Measurements from ENCODE around the gene PRRG4. TPM values are rescaled to one million over a fixed set of nuclear protein-coding genes. Genes with fewer than 3 reads are reported as not detected.

Gene PRRG4
- total and polyA plus RNA-seq, 2 of the 4 experiments (the other 2 are of a cell fraction) = not detected

GRCh38 chr11:32820497-32820896 is 9.2 kb upstream of the PRRG4 start:
- H2BK120ac ChIP-seq (ENCODE audit: low read depth, low read length) = no peak overlapping the region
- H3K79me1 ChIP-seq (ENCODE audit: low read depth in 1 of 2, low read length in 2 of 2) = no peaks in the 10 kb centered on the region
- no peak overlapping the region for H2BK15ac ChIP-seq (ENCODE audit: low read depth, low read length)
- ChIA-PET POLR2A (ENCODE audit: unreplicated experiment) (no interaction called here), CTCF (interaction anchor here (1.4 kb wide), 1 partner anchor 12 kb away, joined by 5 read pairs; no protein-coding TSS in a partner anchor)
- H3K36me3 ChIP-seq (ENCODE audit: control insufficient read depth, insufficient read depth, low read length) = no peaks in the 10 kb centered on the region
- H2BK20ac ChIP-seq (ENCODE audit: low read depth, low read length) = no peak overlapping the region
- no TSS peak for BruUV-seq (replicated peaks)
- H3K27ac ChIP-seq (ENCODE audit: insufficient read depth, low read length) = no peak overlapping the region
- H3K27me3 ChIP-seq (ENCODE audit: control insufficient read depth, insufficient read depth, low read length) = peaks cover 3% of the 10 kb centered on the region; the same call in 1 of the 2 replicates
- no peak overlapping the region for H3K14ac ChIP-seq (replicated peaks; ENCODE audit: low read depth, low read length)
- H3K4me1 ChIP-seq (ENCODE audit: control insufficient read depth, insufficient read depth, low read length) = no peaks in the 10 kb centered on the region
- H3K9ac ChIP-seq (ENCODE audit: low read depth, low read length) = no peak overlapping the region
- H3K56ac ChIP-seq (ENCODE audit: extremely low read depth, insufficient read depth, low read length) = no peak overlapping the region
- no peak overlapping the region for H4K5ac ChIP-seq (ENCODE audit: low read depth, low read length)
- no peak overlapping the region for H3K4me2 ChIP-seq (ENCODE audit: low read depth, low read length)
- no peaks in the 10 kb centered on the region for H3K9me1 ChIP-seq (ENCODE audit: insufficient read depth, low read length)
- no peak overlapping the region for H3K4me3 ChIP-seq (ENCODE audit: insufficient read depth, low read depth, low read length)
- ATAC-seq (ENCODE audit: low read depth) (no peak), DNase-seq (no peak)
- no peak overlapping the region for H4K91ac ChIP-seq (ENCODE audit: insufficient read depth, low read depth, low read length)
- no peak overlapping the region for H2AK9ac ChIP-seq (replicated peaks; ENCODE audit: low read depth, low read length, poor library complexity)
- H4K20me1 ChIP-seq (ENCODE audit: insufficient read depth, low read length) = no peaks in the 10 kb centered on the region
- H2BK5ac ChIP-seq (ENCODE audit: low read depth, low read length, poor library complexity, severe bottlenecking) = no peak overlapping the region
- no peaks in the 10 kb centered on the region for H3K9me3 ChIP-seq (ENCODE audit: control insufficient read depth, insufficient read depth, low read length)
- in situ Hi-C loops (cut with MboI; ENCODE audit: low sequenced_read_pairs) (loop anchor here (25.0 kb wide), 1 partner anchor 117 kb away; no protein-coding TSS in a partner anchor), dilution Hi-C loops (cut with HindIII; ENCODE audit: low sequenced_read_pairs, unreplicated experiment) (no loop called here), intact Hi-C loops (cut with micrococcal nuclease) (no loop called here)
- no peak overlapping the region for H2AFZ ChIP-seq (replicated peaks; ENCODE audit: low read length, poor library complexity)
- H3K4ac ChIP-seq (ENCODE audit: low read depth, low read length) = no peak overlapping the region
- no peak overlapping the region for H3K23ac ChIP-seq (ENCODE audit: low read depth, low read length)
- no peak overlapping the region for H3K18ac ChIP-seq (ENCODE audit: low read depth, low read length)
- no peak overlapping the region for H4K8ac ChIP-seq (ENCODE audit: low read depth in 2 of 2, low read length in 2 of 2)
- no peak for TF ChIP-seq POLR2A (IDR thresholded peaks at IDR 0.05; ENCODE audit: low read depth, low read length)
- TF ChIP-seq SMC3 (IDR thresholded peaks at IDR 0.05; ENCODE audit: low read depth, low read length) = no peak
- no peak for TF ChIP-seq USF2 (IDR thresholded peaks at IDR 0.05; ENCODE audit: low read depth, low read length)
- H2AK5ac ChIP-seq (ENCODE audit: low read depth, low read length) = no peak overlapping the region

Measured in IMR-90 (cell line).